Measurements from ENCODE around the gene TSPAN5. TPM values are rescaled to one million over a fixed set of nuclear protein-coding genes. Genes with fewer than 3 reads are reported as not detected.

TSPAN5 gene
- total RNA-seq, 1 donor from 2014 or later: 25.0 TPM

DNA sequence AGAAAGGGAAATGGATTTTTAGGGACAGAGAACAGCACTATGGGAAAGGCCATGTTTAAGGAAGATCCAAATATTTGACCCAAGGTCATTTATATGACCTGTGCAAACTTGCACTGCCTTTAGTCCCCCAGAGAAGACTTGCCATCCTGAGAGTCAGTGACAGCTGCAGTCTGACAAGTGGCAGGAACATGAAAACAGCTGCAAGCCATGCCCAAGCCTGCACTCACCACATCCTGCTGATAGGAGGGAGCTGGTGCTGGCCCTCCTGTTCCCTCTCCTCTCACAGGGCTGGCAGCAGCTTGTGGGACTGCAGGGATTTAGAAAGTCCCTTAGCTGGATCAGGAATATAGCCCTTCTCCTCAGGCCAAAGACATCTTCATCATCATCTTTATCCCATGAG lies 209.5 kb downstream of the TSPAN5 start:
- H3K4me1 Mint-ChIP-seq: no peaks in the 10 kb centered on the region
- H3K9me3 Mint-ChIP-seq: peaks cover 5% of the 10 kb centered on the region
- no peaks in the 10 kb centered on the region for H3K27me3 Mint-ChIP-seq (ENCODE audit: low read depth)
- peaks cover 9% of the 10 kb centered on the region for H3K36me3 Mint-ChIP-seq (ENCODE audit: low read depth)
- no peak for DNase-seq (ENCODE audit: low read depth, low spot score)
- no peak overlapping the region for H3K4me3 Mint-ChIP-seq
- TF ChIP-seq, protein P1, sequence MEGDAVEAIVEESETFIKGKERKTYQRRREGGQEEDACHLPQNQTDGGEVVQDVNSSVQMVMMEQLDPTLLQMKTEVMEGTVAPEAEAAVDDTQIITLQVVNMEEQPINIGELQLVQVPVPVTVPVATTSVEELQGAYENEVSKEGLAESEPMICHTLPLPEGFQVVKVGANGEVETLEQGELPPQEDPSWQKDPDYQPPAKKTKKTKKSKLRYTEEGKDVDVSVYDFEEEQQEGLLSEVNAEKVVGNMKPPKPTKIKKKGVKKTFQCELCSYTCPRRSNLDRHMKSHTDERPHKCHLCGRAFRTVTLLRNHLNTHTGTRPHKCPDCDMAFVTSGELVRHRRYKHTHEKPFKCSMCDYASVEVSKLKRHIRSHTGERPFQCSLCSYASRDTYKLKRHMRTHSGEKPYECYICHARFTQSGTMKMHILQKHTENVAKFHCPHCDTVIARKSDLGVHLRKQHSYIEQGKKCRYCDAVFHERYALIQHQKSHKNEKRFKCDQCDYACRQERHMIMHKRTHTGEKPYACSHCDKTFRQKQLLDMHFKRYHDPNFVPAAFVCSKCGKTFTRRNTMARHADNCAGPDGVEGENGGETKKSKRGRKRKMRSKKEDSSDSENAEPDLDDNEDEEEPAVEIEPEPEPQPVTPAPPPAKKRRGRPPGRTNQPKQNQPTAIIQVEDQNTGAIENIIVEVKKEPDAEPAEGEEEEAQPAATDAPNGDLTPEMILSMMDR (conservative IDR thresholded peaks at IDR 0.05): no peak
- H3K27ac Mint-ChIP-seq (ENCODE audit: unreplicated experiment): no peak overlapping the region

- Mint-ChIP-seq H3K4me1 (no peaks in the 10 kb centered on the region), H3K36me3 (ENCODE audit: low read depth) (peaks cover 14% of the 10 kb centered on the region), H3K4me3 (no peak overlapping the region), H3K9me3 (no peaks in the 10 kb centered on the region), H3K27me3 (ENCODE audit: low read depth) (no peaks in the 10 kb centered on the region), H3K27ac (ENCODE audit: unreplicated experiment) (no peak overlapping the region)
- TF ChIP-seq, protein P1 (conservative IDR thresholded peaks at IDR 0.05): no peak
- DNase-seq (ENCODE audit: low read depth, low spot score): no peak
Measured at GRCh38 chr4:98447648-98448047, 210.8 kb downstream of the TSPAN5 start.

- no peaks in the 10 kb centered on the region for H3K27me3 Mint-ChIP-seq (ENCODE audit: low read depth)
- H3K9me3 Mint-ChIP-seq: no peaks in the 10 kb centered on the region
- TF ChIP-seq, protein P1 (conservative IDR thresholded peaks at IDR 0.05): no peak
- DNase-seq (ENCODE audit: low read depth, low spot score): no peak
- H3K27ac Mint-ChIP-seq (ENCODE audit: unreplicated experiment): no peak overlapping the region
- H3K4me3 Mint-ChIP-seq: no peak overlapping the region
- no peaks in the 10 kb centered on the region for H3K4me1 Mint-ChIP-seq
- peaks cover 18% of the 10 kb centered on the region for H3K36me3 Mint-ChIP-seq (ENCODE audit: low read depth)
Measured at GRCh38 chr4:98446499-98447375, 211.7 kb downstream of the TSPAN5 start.

DNA sequence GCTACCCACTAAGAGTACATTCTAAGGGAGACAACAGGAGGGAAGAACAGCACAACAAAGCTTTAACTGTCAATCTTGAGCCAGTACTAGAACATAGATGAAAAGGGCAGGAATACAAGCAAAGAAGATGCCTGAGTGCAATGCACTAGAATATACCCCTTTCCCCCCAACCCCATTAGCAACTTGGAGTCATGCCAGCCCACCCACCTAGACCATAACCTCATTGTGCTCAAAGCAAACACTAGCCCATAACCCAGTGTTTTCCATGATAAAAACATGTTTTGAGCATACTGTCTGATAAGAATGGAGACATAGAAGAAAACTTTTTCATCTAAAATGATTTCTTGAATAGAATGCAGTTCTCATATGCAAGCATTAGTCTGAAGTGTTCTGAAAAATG lies 214.0 kb downstream of the TSPAN5 start:
- TF ChIP-seq, protein P1 (conservative IDR thresholded peaks at IDR 0.05): no peak
- Mint-ChIP-seq H3K4me3 (no peak overlapping the region), H3K36me3 (ENCODE audit: low read depth) (peaks cover 24% of the 10 kb centered on the region), H3K9me3 (no peaks in the 10 kb centered on the region), H3K27me3 (ENCODE audit: low read depth) (no peaks in the 10 kb centered on the region), H3K4me1 (no peaks in the 10 kb centered on the region), H3K27ac (ENCODE audit: unreplicated experiment) (no peak overlapping the region)
- no peak for DNase-seq (ENCODE audit: low read depth, low spot score)

- Mint-ChIP-seq H3K27me3 (ENCODE audit: low read depth) (no peaks in the 10 kb centered on the region), H3K4me3 (no peak overlapping the region), H3K4me1 (peaks cover 5% of the 10 kb centered on the region), H3K27ac (ENCODE audit: unreplicated experiment) (no peak overlapping the region), H3K9me3 (no peaks in the 10 kb centered on the region), H3K36me3 (ENCODE audit: low read depth) (peaks cover 18% of the 10 kb centered on the region)
- no peak for DNase-seq (ENCODE audit: low read depth, low spot score)
- TF ChIP-seq, protein P1 (conservative IDR thresholded peaks at IDR 0.05): no peak
Measured at GRCh38 chr4:98434816-98435215, 223.6 kb downstream of the TSPAN5 start.
